AG08396 (cell line): ENCODE results near the gene ILRUN.
"Not testable (repeated sequence)": the region's sequence is repeated elsewhere in the genome, so short reads cannot be mapped to it uniquely, and the experiment has no call there.

Experiments used
- DNase-seq: peaks from one replicate; pipeline ENCODE4 v3.0.0; 2012; ENCODE audit warnings: low spot score, mixed read lengths

ILRUN gene

GRCh38 chr6:34664256-34664971 lies 32.2 kb downstream of the ILRUN start:
- no peak for DNase-seq

GRCh38 chr6:34663831-34664255 lies 32.7 kb downstream of the ILRUN start:
- no peak for DNase-seq

GRCh38 chr6:34663371-34663770 lies 33.2 kb downstream of the ILRUN start:
- DNase-seq, result no peak

GRCh38 chr6:34661357-34661756 lies 35.2 kb downstream of the ILRUN start:
- no peak for DNase-seq

GRCh38 chr6:34658605-34659265 lies 37.8 kb downstream of the ILRUN start:
- DNase-seq, result no peak

GRCh38 chr6:34657979-34658480 lies 38.5 kb downstream of the ILRUN start:
- DNase-seq, result not testable (repeated sequence)

- peak; percentile 70 for DNase-seq
Observed at GRCh38 chr6:34657307-34657978, 39.1 kb downstream of the ILRUN start.

GRCh38 chr6:34657037-34657306 lies 39.6 kb downstream of the ILRUN start:
- DNase-seq, result no peak

- peak; percentile 26 for DNase-seq
Observed at GRCh38 chr6:34656378-34657036, 40.1 kb downstream of the ILRUN start.

- not testable (repeated sequence) for DNase-seq
Observed at GRCh38 chr6:34655876-34656377, 40.6 kb downstream of the ILRUN start.

GRCh38 chr6:34654061-34654710 lies 42.4 kb downstream of the ILRUN start:
- no peak for DNase-seq

- DNase-seq, result no peak
Observed at GRCh38 chr6:34652263-34652662, 44.3 kb downstream of the ILRUN start.

- no peak for DNase-seq
Observed at GRCh38 chr6:34650823-34651222, 45.7 kb downstream of the ILRUN start.

GRCh38 chr6:34650232-34650631 lies 46.3 kb downstream of the ILRUN start:
- DNase-seq, result not testable (repeated sequence)

GRCh38 chr6:34648806-34649205 lies 47.8 kb downstream of the ILRUN start:
- no peak for DNase-seq
